PFSK-1 (cell line): ENCODE data around the gene ADGRG3.

ENCODE experiments used
- FOXP2 ChIP-seq: optimal IDR thresholded peaks from 2 replicates; pipeline ENCODE3; 2011; ENCODE audit warnings: borderline replicate concordance, control low read depth, inconsistent platforms; ENCODE audit not compliant: insufficient read depth; ENCODE audit errors: extremely low read length, extremely low read depth
- POLR2AphosphoS5 ChIP-seq: IDR thresholded peaks from 2 replicates; pipeline ENCODE4 v1.6.1; 2012; ENCODE audit warnings: low read depth, mild to moderate bottlenecking, control low read depth, low read length, moderate library complexity
- SIN3A ChIP-seq: IDR thresholded peaks from 2 replicates; pipeline ENCODE4 v1.6.1; 2012; ENCODE audit warnings: mild to moderate bottlenecking, low read length, moderate library complexity, borderline replicate concordance; ENCODE audit not compliant: insufficient read depth
- TAF1 ChIP-seq: IDR thresholded peaks from 2 replicates; pipeline ENCODE4 v1.6.1; 2012; ENCODE audit warnings: low read length, control low read depth, borderline replicate concordance; ENCODE audit not compliant: insufficient read depth
- TF ChIP-seq, protein P1 (sequence below), 2 experiments: IDR thresholded peaks; 2 replicates each; pipeline versions ENCODE4 v1.6.1 to v1.8.0; 2011 to 2012; ENCODE audit warnings: low read depth in 2 of 2, low read length in 2 of 2, control low read depth in 1 of 2, inconsistent platforms in 1 of 2, mild to moderate bottlenecking in 1 of 2, moderate library complexity in 1 of 2; ENCODE audit not compliant: insufficient read depth in 1 of 2

The ADGRG3 gene

GRCh38 chr16:57648581-57649442 is 19.3 kb upstream of the ADGRG3 start:
- TF ChIP-seq POLR2AphosphoS5, result no peak
- TF ChIP-seq TAF1, result no peak
- no peak for TF ChIP-seq SIN3A
- TF ChIP-seq FOXP2, result no peak
- TF ChIP-seq, protein P1, sequence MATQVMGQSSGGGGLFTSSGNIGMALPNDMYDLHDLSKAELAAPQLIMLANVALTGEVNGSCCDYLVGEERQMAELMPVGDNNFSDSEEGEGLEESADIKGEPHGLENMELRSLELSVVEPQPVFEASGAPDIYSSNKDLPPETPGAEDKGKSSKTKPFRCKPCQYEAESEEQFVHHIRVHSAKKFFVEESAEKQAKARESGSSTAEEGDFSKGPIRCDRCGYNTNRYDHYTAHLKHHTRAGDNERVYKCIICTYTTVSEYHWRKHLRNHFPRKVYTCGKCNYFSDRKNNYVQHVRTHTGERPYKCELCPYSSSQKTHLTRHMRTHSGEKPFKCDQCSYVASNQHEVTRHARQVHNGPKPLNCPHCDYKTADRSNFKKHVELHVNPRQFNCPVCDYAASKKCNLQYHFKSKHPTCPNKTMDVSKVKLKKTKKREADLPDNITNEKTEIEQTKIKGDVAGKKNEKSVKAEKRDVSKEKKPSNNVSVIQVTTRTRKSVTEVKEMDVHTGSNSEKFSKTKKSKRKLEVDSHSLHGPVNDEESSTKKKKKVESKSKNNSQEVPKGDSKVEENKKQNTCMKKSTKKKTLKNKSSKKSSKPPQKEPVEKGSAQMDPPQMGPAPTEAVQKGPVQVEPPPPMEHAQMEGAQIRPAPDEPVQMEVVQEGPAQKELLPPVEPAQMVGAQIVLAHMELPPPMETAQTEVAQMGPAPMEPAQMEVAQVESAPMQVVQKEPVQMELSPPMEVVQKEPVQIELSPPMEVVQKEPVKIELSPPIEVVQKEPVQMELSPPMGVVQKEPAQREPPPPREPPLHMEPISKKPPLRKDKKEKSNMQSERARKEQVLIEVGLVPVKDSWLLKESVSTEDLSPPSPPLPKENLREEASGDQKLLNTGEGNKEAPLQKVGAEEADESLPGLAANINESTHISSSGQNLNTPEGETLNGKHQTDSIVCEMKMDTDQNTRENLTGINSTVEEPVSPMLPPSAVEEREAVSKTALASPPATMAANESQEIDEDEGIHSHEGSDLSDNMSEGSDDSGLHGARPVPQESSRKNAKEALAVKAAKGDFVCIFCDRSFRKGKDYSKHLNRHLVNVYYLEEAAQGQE (IDR thresholded peaks at IDR 0.05; ENCODE audit: insufficient read depth in 1 of 2, low read depth in 2 of 2, low read length in 2 of 2), result no peak

- TF ChIP-seq, protein P1 (IDR thresholded peaks at IDR 0.05; ENCODE audit: insufficient read depth in 1 of 2, low read depth in 2 of 2, low read length in 2 of 2), result no peak
- no peak for TF ChIP-seq SIN3A
- TF ChIP-seq POLR2AphosphoS5, result no peak
- TF ChIP-seq TAF1, result no peak
Measured at GRCh38 chr16:57649443-57649751, 18.7 kb upstream of the ADGRG3 start.

- TF ChIP-seq SIN3A (no peak), FOXP2 (no peak), TAF1 (no peak)
- TF ChIP-seq, protein P1 (IDR thresholded peaks at IDR 0.05; ENCODE audit: insufficient read depth in 1 of 2, low read depth in 2 of 2, low read length in 2 of 2), result no peak
Measured at GRCh38 chr16:57649846-57650245, 18.3 kb upstream of the ADGRG3 start.

GRCh38 chr16:57651344-57652333 is 16.5 kb upstream of the ADGRG3 start:
- TF ChIP-seq SIN3A (no peak), FOXP2 (no peak)
- TF ChIP-seq, protein P1 (IDR thresholded peaks at IDR 0.05; ENCODE audit: insufficient read depth in 1 of 2, low read depth in 2 of 2, low read length in 2 of 2), result no peak
